Measurements from ENCODE around the gene SURF6.
"Not testable (repeated sequence)": the region's sequence is repeated elsewhere in the genome, so short reads cannot be mapped to it uniquely, and the experiment has no call there.

The SURF6 gene

DNA sequence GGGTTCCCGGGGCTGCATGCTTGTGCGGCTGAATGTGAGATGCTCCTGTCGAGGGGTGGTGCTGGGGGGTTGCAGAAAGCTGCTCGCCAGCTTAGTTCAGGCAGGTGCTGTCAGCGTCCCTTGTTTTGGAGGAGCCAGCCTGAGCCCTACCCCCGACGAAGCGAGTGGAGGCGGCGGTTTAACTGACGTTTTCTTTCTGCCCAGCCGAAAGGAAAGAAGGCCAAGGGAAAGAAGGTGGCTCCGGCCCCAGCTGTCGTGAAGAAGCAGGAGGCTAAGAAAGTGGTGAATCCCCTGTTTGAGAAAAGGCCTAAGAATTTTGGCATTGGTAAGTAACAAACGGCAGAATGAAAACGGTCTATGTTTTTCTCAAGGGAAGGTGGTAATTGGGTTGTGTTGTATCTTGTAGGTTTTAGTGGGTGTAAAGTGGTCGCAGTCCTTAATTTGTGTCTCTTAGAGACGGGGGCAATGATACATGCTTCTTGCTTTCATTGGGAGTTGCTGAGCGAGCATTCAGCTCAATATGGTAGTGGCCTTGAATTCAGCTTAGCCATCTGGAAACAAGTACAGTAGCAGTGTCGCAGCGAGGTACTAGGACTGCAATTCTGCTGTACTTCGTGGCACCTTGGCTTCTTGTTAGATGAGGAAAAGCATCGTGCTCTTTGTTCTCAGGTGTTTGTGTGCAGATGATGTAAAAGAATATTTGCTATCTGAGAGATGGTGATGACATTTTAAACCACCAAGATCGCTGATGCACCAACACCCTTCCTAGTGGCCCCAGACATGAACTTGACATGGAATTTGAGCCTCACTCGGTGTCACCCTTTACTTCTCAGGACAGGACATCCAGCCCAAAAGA lies 13.0 kb upstream of the SURF6 start:
- in situ Hi-C loops (cut with MboI; ENCODE audit: low sequenced_read_pairs): no loop called here

DNA sequence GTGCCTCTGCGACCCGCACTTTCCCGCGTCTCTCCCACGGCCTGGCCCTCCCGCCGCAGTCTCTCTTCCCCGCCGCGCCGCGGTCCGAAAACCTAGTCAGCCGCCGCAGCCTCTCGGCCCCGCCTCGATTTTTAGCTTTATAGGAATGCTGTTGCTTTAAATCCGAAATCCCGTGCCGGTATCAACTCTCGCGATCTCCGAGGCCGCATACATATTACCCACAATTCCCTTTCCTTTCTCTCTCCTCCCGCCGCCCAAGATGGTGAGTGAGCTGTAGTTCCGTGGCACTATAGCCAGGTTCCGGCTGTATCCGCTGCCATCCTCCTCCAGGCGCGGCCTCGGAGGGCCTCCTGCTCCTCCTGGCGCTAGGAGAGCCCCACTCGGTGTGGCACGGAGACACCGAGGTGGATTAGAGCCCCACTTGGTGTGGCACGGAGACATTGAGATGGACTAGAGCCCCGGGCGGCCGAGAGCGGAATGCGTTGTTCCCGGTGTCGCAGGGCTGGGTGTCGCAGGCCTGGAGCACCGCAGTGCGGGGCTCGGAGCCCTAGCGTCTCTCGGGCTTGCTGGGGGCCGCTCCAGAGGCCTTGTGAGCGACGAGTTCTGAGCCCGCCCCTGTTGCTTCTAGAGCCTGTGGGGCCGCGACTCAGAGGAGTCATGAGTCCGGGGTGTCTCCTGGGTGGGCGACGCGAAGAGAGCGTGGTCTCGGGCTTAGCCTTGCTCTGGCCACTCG lies 12.2 kb upstream of the SURF6 start, which contains the start of the genes MED22 and RPL7A:
TSS of gene MED22 (minus strand) at position 147 of the 733 bp plus-strand sequence. CDS start 1,469 bp downstream, outside the sequence.
TSS of gene RPL7A (plus strand) at position 234 of the 733 bp plus-strand sequence. CDS start at position 260, 26 bp downstream.
- in situ Hi-C loops (cut with MboI; ENCODE audit: low sequenced_read_pairs): no loop called here

DNA sequence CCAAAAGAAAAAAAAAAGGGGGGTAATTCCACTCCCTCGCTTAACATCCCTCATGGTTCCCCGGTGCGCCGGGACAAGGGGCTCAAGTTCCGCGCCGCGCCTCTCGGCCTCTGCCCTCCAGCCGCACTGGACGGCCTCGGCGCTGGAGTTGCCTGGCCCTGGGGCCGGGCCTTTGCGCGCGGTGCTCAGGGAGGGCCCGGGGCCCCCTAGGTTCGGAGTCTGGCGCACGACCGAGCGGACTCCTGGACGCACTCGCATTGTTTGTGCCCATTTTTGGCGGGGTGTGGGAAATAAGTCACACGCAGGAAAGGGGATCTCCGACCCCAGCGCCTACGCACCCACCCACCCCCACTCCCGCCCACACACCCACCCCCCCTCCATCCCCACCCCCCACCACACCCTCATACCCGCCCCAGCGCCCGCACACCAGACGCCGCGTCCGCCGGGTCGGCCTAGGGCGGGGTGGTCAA lies 11.6 kb upstream of the SURF6 start:
- in situ Hi-C loops (cut with MboI; ENCODE audit: low sequenced_read_pairs): no loop called here

DNA sequence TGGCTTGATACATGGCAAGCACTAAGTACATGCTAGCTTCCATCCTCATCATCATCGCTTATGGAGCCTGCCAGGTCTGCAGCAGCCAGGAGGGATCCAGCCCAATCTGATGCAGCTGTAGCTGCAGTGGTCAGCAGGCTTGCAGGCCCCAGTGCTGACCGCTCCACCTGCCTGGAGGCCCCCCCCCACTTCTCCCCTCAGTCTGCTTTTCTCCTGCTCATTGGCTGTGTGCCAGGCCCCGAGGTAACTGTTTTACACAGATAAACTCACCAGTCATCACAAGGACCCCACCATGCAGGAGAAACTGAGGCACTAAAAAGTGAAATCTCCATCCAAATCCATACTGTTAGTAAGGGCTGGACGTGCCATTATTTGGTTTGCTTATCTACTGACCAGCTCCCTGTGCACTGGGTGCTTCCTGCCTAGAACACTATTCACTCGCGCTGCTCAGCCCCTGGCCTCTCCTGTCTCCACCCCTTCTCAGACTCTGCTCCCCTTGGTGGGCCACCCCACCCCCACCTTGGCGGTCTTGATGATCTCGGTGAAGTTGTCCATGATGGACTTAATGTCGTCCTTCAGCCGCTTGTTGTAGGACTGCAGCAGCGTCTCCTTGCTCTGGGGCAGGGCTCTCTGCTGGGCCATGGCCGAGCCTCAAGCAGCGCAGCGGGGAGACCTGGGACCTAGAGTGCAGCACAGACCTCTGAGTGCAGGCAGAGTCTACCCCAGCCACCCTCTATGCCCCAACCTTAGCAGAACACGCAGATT lies 10.2 kb upstream of the SURF6 start:
- in situ Hi-C loops (cut with MboI; ENCODE audit: low sequenced_read_pairs): no loop called here

DNA sequence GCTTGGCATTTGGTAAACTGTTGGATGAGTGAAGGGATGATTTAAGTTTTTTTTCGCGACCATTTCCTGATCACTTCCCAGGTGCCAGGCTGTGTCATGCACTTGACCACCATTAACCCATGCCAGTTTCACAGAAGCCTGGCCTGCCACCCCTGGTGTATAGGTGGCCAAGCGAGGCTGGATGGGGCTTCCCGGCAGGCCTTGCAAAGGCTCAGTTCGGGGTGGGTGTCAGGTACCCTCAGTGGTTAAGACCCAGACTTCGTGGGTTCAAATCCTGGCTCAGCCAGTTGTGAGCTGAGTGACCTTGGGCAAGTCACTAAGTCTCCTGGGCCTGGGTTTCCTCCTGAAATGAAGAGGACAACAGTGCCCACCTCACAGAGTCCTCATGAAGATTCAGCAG lies 9.6 kb upstream of the SURF6 start:
- in situ Hi-C loops (cut with MboI; ENCODE audit: low sequenced_read_pairs): no loop called here

DNA sequence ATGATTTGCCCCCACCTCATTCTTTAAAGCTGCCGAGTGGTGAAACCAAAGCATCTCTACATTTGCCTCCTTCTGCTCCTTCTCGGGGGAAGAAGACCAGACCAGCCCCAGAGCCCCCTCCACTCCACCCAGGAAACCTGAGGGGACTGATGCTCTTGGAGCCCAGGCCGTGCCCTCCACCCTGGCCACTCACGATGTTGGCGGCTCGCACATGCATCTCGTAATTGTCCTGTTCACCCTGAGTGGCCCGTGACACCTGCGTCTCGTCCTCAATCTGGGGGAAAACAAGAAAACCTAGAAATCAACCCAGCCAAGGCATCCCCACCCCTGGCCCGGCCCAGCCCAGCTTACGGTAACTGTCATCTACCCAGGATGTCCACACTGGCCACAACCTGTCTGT lies 9.0 kb upstream of the SURF6 start:
- in situ Hi-C loops (cut with MboI; ENCODE audit: low sequenced_read_pairs): no loop called here

DNA sequence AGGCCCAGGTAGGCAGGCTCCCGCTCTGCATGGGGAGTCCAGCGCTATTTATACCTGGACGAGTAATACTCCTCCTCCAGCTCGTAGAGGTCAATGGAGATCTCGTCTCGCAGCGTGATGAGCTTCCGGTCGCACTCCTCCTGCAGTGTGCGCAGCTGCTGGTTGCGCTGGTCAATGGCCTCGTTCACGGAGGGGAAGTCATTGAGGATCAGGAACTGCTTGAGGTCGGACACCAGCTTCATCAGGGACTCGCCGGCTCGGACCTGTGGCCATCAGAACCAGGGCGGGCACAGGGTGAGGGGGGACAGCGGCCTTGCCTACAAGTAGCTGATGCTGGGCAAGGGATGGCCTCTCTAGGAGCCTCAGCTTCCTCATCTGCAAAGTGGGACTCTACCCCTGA lies 8.1 kb upstream of the SURF6 start:
- in situ Hi-C loops (cut with MboI; ENCODE audit: low sequenced_read_pairs): no loop called here

DNA sequence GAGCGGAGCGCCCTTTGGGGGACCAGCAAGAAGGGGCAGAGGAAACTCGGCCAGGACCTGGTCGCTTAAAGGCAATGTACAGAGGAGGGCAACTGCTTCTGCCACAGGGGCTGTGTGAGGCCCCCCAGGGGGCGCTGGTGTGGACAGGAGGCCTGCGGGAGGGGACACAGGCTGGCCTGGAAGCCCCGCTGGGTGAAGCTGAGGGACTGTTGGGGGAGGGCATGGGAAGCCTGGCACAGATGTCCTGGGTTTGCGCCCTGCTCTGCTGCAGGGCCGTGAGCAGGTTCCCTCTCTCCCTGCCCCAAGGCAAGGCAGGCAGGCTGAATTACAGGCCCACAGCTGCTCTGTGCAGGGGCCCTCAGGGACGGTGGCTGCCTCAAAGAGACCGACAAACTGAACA lies 6.6 kb upstream of the SURF6 start:
- in situ Hi-C loops (cut with MboI; ENCODE audit: low sequenced_read_pairs): no loop called here

DNA sequence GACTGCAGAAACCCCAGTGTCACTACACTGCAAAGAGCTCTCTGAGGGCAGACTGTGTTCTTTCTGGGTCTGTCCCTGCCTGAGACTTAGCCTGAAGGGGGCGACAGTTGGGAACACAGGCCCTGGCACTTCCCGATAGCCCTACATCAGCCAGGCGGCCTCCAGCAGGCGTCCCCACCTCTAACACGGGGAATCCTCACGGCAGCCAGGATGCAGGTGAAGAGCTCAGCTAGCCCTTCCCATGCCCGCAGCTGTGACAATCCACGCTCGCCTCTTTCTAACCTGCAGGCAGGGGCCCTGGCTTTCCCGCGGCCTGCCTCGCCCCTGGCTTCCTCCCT lies 6.0 kb upstream of the SURF6 start:
- in situ Hi-C loops (cut with MboI; ENCODE audit: low sequenced_read_pairs): no loop called here

DNA sequence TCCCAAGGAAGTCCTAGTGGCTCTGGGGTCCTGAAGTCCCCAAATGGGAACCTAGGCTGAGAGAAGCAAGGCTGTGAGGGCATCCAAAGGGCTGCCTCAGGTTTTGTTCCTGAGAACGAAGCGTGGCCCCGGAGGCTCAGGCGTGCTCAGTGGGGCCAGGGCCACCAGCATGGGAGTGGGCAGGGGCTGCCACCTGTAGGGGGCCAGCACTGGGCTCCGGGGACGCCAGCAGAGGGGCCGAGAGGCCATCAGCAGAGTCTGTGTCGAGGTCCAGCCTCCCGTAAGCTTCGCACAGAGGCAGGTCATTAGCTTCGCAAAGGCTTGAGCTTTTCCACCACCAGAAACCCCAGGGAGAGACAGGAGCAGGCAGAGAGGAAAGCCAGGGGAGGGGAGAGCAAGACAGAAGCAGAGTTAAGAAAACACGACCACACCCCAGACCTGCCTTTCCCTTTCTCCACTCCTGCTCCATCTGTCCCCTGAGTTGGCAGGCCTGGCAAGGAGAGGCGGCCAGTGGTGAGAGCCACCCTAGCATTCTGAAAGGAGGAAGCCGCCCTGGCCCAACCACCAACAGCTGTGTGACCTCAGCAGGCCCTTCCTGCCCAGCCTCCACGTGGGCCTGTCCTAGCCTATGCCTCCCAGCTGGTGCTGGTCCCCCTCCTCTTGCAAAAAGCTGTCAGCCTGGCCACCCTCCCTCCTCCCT lies 5.5 kb upstream of the SURF6 start:
- in situ Hi-C loops (cut with MboI; ENCODE audit: low sequenced_read_pairs): no loop called here

DNA sequence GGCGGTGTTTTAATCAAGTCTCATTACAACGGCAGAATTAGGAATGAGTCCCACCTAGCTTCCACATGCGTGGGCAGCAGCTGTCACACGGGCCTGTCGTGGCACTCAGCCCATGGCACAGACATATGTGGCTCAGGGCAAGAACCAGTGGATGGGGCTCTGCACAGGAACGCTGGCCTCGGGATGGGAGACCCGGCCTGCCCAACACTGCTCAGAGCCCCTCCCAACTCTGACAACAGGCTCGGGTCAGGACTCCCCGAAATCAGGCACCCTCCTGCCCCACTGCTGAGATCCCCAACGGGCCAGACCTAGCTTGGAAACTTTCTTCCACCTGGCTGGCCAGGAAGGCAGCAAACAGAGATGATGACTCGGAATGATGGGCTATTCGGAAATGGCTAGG lies 4.9 kb upstream of the SURF6 start:
- in situ Hi-C loops (cut with MboI; ENCODE audit: low sequenced_read_pairs): no loop called here

DNA sequence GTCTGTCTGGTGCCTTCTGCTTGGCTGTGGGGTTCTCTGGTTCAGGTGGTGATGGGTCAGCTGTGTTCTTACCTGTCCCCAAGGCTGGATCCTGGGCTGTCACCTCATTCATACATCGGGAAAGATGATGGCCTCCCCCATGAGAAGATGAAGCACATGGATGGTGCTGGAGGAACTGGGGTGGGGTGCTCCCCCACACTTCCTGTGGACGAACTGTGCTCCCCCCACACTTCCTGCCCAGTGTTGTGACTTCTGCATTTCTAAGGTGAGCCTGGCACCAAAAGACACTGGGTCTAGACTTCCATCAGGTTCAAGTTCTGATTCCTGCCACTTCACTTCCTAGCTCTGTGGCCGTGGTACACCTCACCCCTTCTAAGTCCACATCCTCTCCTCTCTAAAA lies 4.3 kb upstream of the SURF6 start:
- in situ Hi-C loops (cut with MboI; ENCODE audit: low sequenced_read_pairs): no loop called here

DNA sequence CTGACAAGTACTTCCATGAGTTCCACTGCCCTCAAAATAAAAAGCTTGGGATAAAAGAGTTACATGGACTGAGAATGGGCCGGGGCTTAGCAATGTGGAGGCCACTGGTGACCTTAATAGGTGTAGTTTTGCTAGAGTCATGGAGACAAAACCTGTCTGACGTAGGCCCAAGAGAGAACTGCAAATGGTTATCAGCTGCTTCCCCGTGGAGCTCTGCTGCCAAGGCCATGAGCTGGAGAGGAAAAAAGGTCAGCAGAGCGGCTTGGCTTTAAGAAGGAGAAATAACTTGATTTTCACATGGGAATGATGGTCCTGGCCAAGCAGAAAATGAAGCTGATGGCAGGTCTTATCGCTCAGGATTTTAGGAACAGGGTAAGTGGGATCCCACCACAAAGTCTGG lies 3.7 kb upstream of the SURF6 start:
- in situ Hi-C loops (cut with MboI; ENCODE audit: low sequenced_read_pairs): no loop called here

DNA sequence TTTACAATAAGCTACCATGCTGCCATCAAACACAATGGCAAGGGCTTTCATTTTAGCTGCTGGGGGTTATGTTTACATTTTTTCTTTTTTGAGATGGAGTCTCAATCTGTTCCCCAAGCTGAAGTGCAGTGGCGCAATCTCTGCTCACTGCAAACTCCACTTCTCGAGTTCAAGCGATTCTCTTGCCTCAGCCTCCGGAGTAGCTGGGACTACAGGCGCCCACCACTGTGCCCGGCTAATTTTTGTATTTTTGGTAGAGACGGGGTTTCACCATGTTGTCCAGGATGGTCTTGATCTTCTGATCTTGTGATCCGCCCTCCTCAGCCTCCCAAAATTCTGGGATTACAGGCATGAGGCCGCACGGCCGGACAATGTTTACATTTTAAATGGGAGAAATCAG lies 1.1 kb downstream of the SURF6 start:
- in situ Hi-C loops (cut with MboI; ENCODE audit: low sequenced_read_pairs): not testable (repeated sequence)

DNA sequence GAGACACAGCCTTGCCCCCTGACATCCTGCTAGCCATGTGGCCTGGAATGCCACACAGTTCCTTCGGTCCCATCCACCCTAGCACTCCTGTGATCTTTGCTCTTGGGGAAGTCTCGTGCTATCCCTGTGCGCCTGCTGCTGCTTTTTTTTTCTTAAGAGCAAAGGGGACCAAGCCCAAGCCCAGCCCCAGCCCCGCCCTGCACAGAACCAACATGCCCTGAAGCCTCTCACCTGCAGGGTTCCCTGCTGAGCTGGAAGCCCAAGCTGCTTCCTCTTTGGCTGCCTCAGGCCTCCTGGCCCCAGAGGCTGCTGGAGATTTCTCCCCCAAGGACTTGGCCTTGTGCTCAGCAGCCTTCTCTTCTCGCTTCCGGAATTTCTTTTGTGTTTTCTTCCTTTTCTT lies 1.8 kb downstream of the SURF6 start:
- in situ Hi-C loops (cut with MboI; ENCODE audit: low sequenced_read_pairs): no loop called here

DNA sequence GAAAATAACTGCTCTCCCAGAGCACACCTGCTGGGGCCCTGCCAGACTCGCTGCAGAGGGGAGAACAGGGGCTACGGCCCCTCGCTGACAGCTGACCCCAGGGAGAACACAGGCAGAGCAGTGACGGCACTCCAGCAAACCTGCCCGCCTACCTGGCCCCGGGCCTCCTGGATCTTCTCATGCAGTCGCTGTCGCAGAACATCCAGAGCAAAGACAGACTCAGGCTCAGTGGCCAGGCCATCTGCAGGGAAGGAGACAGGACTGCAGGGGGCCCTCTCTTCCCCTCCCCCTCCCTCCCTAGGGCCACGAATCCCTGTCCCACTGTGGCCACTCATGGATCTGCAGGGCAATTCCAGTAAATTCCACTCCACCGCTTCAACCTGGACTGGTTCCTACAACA lies 2.4 kb downstream of the SURF6 start:
- in situ Hi-C loops (cut with MboI; ENCODE audit: low sequenced_read_pairs): no loop called here

DNA sequence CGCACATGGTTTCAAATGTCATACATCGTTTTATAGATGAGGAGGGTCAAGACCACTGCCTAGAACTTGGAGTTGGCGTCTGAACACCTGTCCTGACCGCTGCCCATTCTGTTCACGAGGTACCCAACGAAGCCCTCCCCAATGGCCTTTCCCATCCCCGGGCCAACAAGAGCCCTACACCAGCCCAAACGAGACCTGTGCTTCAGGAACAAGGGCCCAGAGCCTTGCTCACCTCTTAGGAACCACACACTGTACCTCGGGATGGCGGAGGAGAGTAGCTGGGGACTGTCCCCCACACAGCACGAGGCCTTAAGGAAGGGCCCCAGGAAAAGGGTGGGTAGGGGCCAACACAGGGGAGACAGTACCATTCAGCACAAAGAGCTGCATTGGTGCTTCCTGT lies 3.0 kb downstream of the SURF6 start:
- in situ Hi-C loops (cut with MboI; ENCODE audit: low sequenced_read_pairs): no loop called here

DNA sequence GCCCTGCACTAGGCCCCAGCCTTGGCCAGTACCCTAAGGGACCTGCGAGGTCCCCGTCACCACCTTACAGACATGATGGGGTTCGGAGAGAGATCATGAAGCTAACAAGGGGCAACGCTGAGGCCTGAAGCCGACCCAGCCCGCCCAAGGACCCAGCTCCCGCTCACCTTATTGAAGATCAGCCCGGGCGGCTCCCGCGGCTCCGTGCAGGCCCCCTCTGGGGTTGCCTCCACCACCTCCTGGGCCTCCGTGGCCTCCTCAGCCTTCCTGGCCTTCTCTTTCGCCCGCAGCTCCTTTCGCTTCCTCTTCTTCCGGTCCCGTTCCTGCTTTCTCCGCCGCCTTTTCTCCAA lies 3.6 kb downstream of the SURF6 start:
- in situ Hi-C loops (cut with MboI; ENCODE audit: low sequenced_read_pairs): no loop called here

DNA sequence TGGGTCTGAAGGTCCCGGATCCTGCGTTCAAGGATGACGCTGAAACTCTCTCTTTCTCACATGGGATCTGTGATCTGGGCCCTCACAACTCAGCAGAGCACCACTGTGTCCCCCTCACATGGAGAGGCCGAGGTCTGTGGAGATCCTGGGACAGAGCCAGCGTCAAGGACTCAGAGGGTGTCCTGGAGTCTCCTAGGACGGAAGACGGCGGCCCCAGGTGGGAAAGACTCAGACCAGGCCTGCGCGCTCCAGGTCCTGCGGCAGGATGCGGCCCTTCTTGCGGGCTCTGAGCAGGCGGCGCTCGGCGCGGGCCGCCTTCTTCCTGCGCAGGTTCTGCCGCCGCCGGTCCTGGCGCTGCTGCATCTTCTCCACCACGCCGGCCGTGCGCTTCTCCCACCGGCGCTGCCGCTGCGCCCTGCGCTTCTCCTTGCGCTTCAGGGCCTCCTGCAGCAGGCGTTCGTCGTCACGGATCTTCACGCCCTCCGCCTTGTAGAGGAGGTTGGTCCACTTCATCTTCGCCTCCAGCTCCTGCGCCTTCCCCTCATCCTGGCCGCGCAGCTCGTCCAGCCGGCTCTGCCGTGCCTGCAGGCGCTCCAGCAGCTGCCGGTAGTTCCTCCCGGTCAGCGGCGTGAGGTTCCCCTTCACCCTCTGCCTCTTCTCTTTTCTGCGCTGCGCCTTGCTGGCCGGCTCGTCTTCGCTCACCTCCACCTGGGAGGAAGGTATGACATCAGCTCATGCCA lies 4.2 kb downstream of the SURF6 start:
- in situ Hi-C loops (cut with MboI; ENCODE audit: low sequenced_read_pairs): no loop called here

DNA sequence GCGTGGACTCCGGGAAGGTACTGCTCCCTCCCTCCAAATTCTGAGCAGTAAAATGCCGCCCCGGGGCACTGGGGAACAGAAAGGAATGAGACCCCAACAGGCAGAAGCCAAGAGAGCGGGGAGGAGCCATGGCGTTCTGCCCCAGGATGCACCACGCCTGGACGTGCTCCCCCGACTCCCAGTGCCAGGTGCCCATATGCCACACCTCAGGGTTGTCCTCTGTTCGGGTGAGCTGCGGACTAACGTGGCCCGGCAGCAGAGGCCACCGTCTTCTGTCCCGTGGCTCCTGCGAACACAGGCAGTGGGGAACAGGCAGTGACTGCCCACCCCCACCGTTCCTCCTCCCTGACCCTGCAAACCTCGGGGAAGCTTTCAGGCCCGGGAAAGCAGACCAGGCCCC lies 4.8 kb downstream of the SURF6 start:
- in situ Hi-C loops (cut with MboI; ENCODE audit: low sequenced_read_pairs): no loop called here

All from HL-60/S4 (cell line).